HEK293 (cell line): ENCODE data around the gene MYADML2.

Experiments used
- EGR2 ChIP-seq: fragments of 450-650 bp; formaldehyde crosslinking; IDR thresholded peaks from 2 replicates; pipeline ENCODE4 v1.5.1; 2016; ENCODE audit warnings: low read depth, missing biosample characterization, missing genetic modification characterization
- ELK4 ChIP-seq: IDR thresholded peaks from 2 replicates; pipeline ENCODE4 v1.6.1; 2011; ENCODE audit warnings: mild to moderate bottlenecking, low read depth, low read length, borderline replicate concordance
- GLI4 ChIP-seq: fragments of 450-650 bp; formaldehyde crosslinking; IDR thresholded peaks from 2 replicates; pipeline ENCODE4 v1.5.1; 2016; ENCODE audit warnings: missing biosample characterization, missing genetic modification characterization
- PRDM1 ChIP-seq: fragments of 450-650 bp; formaldehyde crosslinking; IDR thresholded peaks from 2 replicates; pipeline ENCODE4; 2016; ENCODE audit warnings: missing biosample characterization, missing genetic modification characterization
- SP7 ChIP-seq: fragments of 450-650 bp; formaldehyde crosslinking; IDR thresholded peaks from 2 replicates; pipeline ENCODE4 v1.5.1; 2016; ENCODE audit warnings: missing biosample characterization, missing genetic modification characterization
- ZBTB1 ChIP-seq: fragments of 450-650 bp; formaldehyde crosslinking; IDR thresholded peaks from 2 replicates; pipeline ENCODE4 v1.5.1; 2016; ENCODE audit warnings: missing biosample characterization, missing genetic modification characterization
- ZBTB21 ChIP-seq: fragments of 450-650 bp; formaldehyde crosslinking; IDR thresholded peaks from 2 replicates; pipeline ENCODE4 v1.5.1; 2017; ENCODE audit warnings: missing biosample characterization, missing genetic modification characterization
- ZBTB8A ChIP-seq: fragments of 450-650 bp; formaldehyde crosslinking; IDR thresholded peaks from 2 replicates; pipeline ENCODE4 v1.5.1; 2016; ENCODE audit warnings: missing biosample characterization, missing genetic modification characterization
- ZFP37 ChIP-seq: fragments of 450-650 bp; formaldehyde crosslinking; IDR thresholded peaks from 2 replicates; pipeline ENCODE4 v1.5.1; 2016; ENCODE audit warnings: missing biosample characterization, missing genetic modification characterization
- ZFP69B ChIP-seq: fragments of 450-650 bp; formaldehyde crosslinking; IDR thresholded peaks from 2 replicates; pipeline ENCODE4 v1.5.1; 2016; ENCODE audit warnings: missing biosample characterization, missing genetic modification characterization
- ZNF10 ChIP-seq: fragments of 450-650 bp; formaldehyde crosslinking; IDR thresholded peaks from 2 replicates; pipeline ENCODE4 v1.5.1; 2017; ENCODE audit warnings: missing biosample characterization, missing genetic modification characterization
- ZNF138 ChIP-seq: fragments of 450-650 bp; formaldehyde crosslinking; IDR thresholded peaks from 2 replicates; pipeline ENCODE4 v1.5.1; 2016; ENCODE audit warnings: missing biosample characterization, missing genetic modification characterization, borderline replicate concordance
- ZNF350 ChIP-seq: fragments of 450-650 bp; formaldehyde crosslinking; IDR thresholded peaks from 2 replicates; pipeline ENCODE4 v1.5.0; 2017; ENCODE audit warnings: missing biosample characterization, mild to moderate bottlenecking, missing genetic modification characterization
- ZNF473 ChIP-seq: fragments of 450-650 bp; formaldehyde crosslinking; IDR thresholded peaks from 2 replicates; pipeline ENCODE4 v1.5.1; 2017; ENCODE audit warnings: missing biosample characterization, missing genetic modification characterization
- ZNF48 ChIP-seq: fragments of 450-650 bp; formaldehyde crosslinking; IDR thresholded peaks from 2 replicates; pipeline ENCODE4 v1.5.1; 2016; ENCODE audit warnings: missing biosample characterization, missing genetic modification characterization
- ZNF530 ChIP-seq: fragments of 450-650 bp; formaldehyde crosslinking; IDR thresholded peaks from 2 replicates; pipeline ENCODE4 v1.5.1; 2016; ENCODE audit warnings: low read depth, missing biosample characterization, missing genetic modification characterization
- ZNF544 ChIP-seq: fragments of 450-650 bp; formaldehyde crosslinking; IDR thresholded peaks from 2 replicates; pipeline ENCODE4 v1.5.0; 2017; ENCODE audit warnings: missing biosample characterization, missing genetic modification characterization
- ZNF548 ChIP-seq: fragments of 450-650 bp; formaldehyde crosslinking; IDR thresholded peaks from 2 replicates; pipeline ENCODE4 v1.5.1; 2016; ENCODE audit warnings: missing biosample characterization, missing genetic modification characterization
- ZNF792 ChIP-seq: fragments of 450-650 bp; formaldehyde crosslinking; IDR thresholded peaks from 2 replicates; pipeline ENCODE4 v1.5.1; 2016; ENCODE audit warnings: missing biosample characterization, missing genetic modification characterization
- ZNF843 ChIP-seq: fragments of 450-650 bp; formaldehyde crosslinking; IDR thresholded peaks from 2 replicates; pipeline ENCODE4 v1.5.1; 2016; ENCODE audit warnings: missing biosample characterization, missing genetic modification characterization
- ZSCAN23 ChIP-seq: fragments of 450-650 bp; formaldehyde crosslinking; IDR thresholded peaks from 2 replicates; pipeline ENCODE4 v1.5.1; 2016; ENCODE audit warnings: missing biosample characterization, missing genetic modification characterization
- ZSCAN5A ChIP-seq: fragments of 450-650 bp; formaldehyde crosslinking; IDR thresholded peaks from 2 replicates; pipeline ENCODE4 v1.5.1; 2016; ENCODE audit warnings: missing biosample characterization, missing genetic modification characterization
- TF ChIP-seq, protein P1 (sequence below): fragments of 450-650 bp; formaldehyde crosslinking; IDR thresholded peaks from 2 replicates; pipeline ENCODE4 v1.5.1; 2017; ENCODE audit warnings: missing biosample characterization, missing genetic modification characterization
- TF ChIP-seq, protein P2 (sequence below): fragments of 450-650 bp; formaldehyde crosslinking; IDR thresholded peaks from 2 replicates; pipeline ENCODE4 v1.5.1; 2016; ENCODE audit warnings: missing biosample characterization, missing genetic modification characterization, borderline replicate concordance
- TF ChIP-seq, protein P3 (sequence below): fragments of 450-650 bp; formaldehyde crosslinking; IDR thresholded peaks from 2 replicates; pipeline ENCODE4 v1.5.1; 2016; ENCODE audit warnings: missing biosample characterization, missing genetic modification characterization, borderline replicate concordance
- TF ChIP-seq, protein P4 (sequence below): fragments of 450-650 bp; formaldehyde crosslinking; IDR thresholded peaks from 2 replicates; pipeline ENCODE4 v1.5.1; 2016; ENCODE audit warnings: missing biosample characterization, missing genetic modification characterization, low read depth

Gene MYADML2

DNA sequence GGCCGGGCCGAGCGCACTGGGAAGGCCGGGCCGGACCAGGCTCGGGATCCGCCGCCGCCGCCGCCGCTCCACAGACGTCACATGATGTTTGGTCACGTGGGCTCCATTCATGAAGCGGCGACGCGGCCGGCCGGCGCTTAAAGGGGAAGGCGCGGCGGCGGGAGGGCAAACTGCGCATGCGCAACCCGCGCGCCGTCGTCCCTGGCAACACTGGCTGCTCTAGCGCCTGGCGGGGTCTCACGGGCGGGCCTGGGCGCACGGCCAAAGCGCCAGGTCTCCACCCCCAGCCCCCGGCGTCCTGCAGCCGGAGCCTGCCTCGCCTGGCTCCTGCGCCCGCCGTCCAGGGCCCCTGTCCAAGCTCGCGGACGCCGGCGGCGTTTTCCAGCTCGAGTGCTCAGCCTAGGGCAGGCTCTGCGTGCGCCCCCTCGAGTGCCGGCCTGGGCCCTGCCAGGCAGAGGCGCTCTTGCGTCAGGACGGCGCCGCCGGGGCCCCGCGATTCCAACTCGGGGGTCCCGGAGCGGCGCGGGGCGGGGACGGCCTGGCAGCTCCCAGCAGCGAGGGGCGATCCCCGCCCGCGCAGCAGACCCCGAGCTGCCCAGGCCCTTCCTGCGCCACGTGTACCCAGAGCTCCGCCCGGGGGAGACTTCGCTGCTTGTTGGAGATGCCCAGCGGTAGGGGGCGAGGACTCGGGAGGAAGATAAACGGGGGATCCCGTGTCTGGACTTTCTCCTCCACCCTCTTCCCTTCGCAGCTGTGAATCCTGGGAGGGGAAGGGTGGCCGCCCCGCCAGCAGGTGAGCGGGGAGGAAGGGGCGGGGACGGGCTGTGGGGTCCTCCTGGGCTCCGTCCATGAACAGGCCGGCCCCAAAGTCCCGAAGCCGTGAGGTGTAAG, 19.1 kb downstream of the MYADML2 start, which contains the start of gene MAFG (continued):
- TF ChIP-seq, protein P1, sequence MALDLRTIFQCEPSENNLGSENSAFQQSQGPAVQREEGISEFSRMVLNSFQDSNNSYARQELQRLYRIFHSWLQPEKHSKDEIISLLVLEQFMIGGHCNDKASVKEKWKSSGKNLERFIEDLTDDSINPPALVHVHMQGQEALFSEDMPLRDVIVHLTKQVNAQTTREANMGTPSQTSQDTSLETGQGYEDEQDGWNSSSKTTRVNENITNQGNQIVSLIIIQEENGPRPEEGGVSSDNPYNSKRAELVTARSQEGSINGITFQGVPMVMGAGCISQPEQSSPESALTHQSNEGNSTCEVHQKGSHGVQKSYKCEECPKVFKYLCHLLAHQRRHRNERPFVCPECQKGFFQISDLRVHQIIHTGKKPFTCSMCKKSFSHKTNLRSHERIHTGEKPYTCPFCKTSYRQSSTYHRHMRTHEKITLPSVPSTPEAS (tag by site-specific recombination): no peak
- TF ChIP-seq ZNF48 (no peak), ZNF350 (tag by site-specific recombination) (no peak), GLI4 (tag by site-specific recombination) (no peak), ZFP37 (tag by site-specific recombination) (no peak), SP7 (tag by site-specific recombination) (peak; percentile 23), ZNF843 (tag by site-specific recombination) (no peak), ZBTB1 (tag by site-specific recombination) (no peak), ZNF473 (tag by site-specific recombination) (no peak), PRDM1 (no peak), ZBTB8A (tag by site-specific recombination) (peak; percentile 96), ZNF544 (no peak), ELK4 (no peak), ZBTB21 (tag by site-specific recombination) (no peak), ZSCAN5A (tag by site-specific recombination) (peak; percentile 85; the same call in 1 of the 2 replicates), ZNF548 (tag by site-specific recombination) (no peak), ZNF530 (no peak), ZSCAN23 (tag by site-specific recombination) (no peak), ZNF792 (tag by site-specific recombination) (no peak), ZFP69B (tag by site-specific recombination) (peak; percentile 71), EGR2 (tag by site-specific recombination) (no peak), ZNF10 (tag by site-specific recombination) (no peak), ZNF138 (tag by site-specific recombination) (no peak)
- TF ChIP-seq, protein P2, sequence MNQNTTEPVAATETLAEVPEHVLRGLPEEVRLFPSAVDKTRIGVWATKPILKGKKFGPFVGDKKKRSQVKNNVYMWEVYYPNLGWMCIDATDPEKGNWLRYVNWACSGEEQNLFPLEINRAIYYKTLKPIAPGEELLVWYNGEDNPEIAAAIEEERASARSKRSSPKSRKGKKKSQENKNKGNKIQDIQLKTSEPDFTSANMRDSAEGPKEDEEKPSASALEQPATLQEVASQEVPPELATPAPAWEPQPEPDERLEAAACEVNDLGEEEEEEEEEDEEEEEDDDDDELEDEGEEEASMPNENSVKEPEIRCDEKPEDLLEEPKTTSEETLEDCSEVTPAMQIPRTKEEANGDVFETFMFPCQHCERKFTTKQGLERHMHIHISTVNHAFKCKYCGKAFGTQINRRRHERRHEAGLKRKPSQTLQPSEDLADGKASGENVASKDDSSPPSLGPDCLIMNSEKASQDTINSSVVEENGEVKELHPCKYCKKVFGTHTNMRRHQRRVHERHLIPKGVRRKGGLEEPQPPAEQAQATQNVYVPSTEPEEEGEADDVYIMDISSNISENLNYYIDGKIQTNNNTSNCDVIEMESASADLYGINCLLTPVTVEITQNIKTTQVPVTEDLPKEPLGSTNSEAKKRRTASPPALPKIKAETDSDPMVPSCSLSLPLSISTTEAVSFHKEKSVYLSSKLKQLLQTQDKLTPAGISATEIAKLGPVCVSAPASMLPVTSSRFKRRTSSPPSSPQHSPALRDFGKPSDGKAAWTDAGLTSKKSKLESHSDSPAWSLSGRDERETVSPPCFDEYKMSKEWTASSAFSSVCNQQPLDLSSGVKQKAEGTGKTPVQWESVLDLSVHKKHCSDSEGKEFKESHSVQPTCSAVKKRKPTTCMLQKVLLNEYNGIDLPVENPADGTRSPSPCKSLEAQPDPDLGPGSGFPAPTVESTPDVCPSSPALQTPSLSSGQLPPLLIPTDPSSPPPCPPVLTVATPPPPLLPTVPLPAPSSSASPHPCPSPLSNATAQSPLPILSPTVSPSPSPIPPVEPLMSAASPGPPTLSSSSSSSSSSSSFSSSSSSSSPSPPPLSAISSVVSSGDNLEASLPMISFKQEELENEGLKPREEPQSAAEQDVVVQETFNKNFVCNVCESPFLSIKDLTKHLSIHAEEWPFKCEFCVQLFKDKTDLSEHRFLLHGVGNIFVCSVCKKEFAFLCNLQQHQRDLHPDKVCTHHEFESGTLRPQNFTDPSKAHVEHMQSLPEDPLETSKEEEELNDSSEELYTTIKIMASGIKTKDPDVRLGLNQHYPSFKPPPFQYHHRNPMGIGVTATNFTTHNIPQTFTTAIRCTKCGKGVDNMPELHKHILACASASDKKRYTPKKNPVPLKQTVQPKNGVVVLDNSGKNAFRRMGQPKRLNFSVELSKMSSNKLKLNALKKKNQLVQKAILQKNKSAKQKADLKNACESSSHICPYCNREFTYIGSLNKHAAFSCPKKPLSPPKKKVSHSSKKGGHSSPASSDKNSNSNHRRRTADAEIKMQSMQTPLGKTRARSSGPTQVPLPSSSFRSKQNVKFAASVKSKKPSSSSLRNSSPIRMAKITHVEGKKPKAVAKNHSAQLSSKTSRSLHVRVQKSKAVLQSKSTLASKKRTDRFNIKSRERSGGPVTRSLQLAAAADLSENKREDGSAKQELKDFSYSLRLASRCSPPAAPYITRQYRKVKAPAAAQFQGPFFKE (tag by site-specific recombination): no peak
- TF ChIP-seq, protein P3, sequence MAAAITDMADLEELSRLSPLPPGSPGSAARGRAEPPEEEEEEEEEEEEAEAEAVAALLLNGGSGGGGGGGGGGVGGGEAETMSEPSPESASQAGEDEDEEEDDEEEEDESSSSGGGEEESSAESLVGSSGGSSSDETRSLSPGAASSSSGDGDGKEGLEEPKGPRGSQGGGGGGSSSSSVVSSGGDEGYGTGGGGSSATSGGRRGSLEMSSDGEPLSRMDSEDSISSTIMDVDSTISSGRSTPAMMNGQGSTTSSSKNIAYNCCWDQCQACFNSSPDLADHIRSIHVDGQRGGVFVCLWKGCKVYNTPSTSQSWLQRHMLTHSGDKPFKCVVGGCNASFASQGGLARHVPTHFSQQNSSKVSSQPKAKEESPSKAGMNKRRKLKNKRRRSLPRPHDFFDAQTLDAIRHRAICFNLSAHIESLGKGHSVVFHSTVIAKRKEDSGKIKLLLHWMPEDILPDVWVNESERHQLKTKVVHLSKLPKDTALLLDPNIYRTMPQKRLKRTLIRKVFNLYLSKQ (tag by site-specific recombination): no peak
- TF ChIP-seq, protein P4, sequence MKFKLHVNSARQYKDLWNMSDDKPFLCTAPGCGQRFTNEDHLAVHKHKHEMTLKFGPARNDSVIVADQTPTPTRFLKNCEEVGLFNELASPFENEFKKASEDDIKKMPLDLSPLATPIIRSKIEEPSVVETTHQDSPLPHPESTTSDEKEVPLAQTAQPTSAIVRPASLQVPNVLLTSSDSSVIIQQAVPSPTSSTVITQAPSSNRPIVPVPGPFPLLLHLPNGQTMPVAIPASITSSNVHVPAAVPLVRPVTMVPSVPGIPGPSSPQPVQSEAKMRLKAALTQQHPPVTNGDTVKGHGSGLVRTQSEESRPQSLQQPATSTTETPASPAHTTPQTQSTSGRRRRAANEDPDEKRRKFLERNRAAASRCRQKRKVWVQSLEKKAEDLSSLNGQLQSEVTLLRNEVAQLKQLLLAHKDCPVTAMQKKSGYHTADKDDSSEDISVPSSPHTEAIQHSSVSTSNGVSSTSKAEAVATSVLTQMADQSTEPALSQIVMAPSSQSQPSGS (tag by site-specific recombination): no peak
